Tibial nerve (tissue), 4 donors: Measurements from ENCODE around the gene AFF3.

ENCODE experiments used
- EP300 ChIP-seq, 2 donors: sonication (generic); formaldehyde crosslinking; IDR thresholded peaks; one replicate each; pipeline ENCODE4 v1.6.1; 2017; ENCODE audit warnings: antibody characterized with exemption in 2 of 2, mild to moderate bottlenecking in 1 of 2
- POLR2A ChIP-seq, 2 donors: fragments of 450-650 bp; IDR thresholded peaks; one replicate each; pipeline ENCODE4 v1.6.1; 2017; ENCODE audit warnings: antibody characterized with exemption in 2 of 2, mild to moderate bottlenecking in 2 of 2, moderate library complexity in 2 of 2
- TF ChIP-seq, protein P1 (sequence below), 5 experiments: fragments of 200-600 bp in 3 of 5; fragments of 450-650 bp in 2 of 5; sonication (generic) in 3 of 5; IDR thresholded peaks; one replicate each; pipeline ENCODE4 v1.5.1; 2016 to 2019; ENCODE audit warnings: antibody characterized with exemption in 5 of 5, mild to moderate bottlenecking in 3 of 5, moderate library complexity in 2 of 5

GRCh38 chr2:99593692-99594427 lies 548.5 kb downstream of the AFF3 start:
- TF ChIP-seq, protein P1, sequence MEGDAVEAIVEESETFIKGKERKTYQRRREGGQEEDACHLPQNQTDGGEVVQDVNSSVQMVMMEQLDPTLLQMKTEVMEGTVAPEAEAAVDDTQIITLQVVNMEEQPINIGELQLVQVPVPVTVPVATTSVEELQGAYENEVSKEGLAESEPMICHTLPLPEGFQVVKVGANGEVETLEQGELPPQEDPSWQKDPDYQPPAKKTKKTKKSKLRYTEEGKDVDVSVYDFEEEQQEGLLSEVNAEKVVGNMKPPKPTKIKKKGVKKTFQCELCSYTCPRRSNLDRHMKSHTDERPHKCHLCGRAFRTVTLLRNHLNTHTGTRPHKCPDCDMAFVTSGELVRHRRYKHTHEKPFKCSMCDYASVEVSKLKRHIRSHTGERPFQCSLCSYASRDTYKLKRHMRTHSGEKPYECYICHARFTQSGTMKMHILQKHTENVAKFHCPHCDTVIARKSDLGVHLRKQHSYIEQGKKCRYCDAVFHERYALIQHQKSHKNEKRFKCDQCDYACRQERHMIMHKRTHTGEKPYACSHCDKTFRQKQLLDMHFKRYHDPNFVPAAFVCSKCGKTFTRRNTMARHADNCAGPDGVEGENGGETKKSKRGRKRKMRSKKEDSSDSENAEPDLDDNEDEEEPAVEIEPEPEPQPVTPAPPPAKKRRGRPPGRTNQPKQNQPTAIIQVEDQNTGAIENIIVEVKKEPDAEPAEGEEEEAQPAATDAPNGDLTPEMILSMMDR (IDR thresholded peaks at IDR 0.05), result no peak
- no peak for TF ChIP-seq POLR2A (IDR thresholded peaks at IDR 0.05)
- TF ChIP-seq EP300 (IDR thresholded peaks at IDR 0.05), result no peak
